Stimulated activated CD8-positive, alpha-beta memory T cell treated with anti-CD3 and anti-CD28 coated beads, Interleukin-2, amount 100 ng/mL, for 1 hour (primary cell): Measurements from ENCODE around the gene UBAC2.

Source experiments
- DNase-seq, 2 donors: peaks; one replicate each; pipeline ENCODE4 v3.0.0-alpha.2; 2020; ENCODE audit warnings: low read depth in 2 of 2

The UBAC2 gene

DNA sequence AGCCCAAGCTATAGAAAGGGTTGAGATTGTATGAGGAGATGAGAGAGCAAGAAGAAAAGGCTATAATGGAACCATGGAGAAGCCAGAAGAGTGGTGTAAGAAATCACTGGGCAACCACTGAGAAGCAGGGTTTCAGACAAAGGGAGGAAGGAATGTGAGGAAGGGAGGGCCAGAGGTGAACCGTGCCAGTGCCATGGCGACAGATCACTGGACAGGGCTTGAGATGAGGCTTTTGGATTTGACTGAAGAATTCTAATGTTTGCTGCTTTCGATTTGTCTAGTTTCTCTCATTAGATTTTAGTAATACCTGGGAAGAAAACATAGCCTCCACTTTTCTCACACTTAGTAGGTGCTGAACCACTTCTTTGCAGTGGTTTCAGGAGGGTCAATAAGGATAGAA, 112.8 kb downstream of the UBAC2 start:
- no peak for DNase-seq

DNA sequence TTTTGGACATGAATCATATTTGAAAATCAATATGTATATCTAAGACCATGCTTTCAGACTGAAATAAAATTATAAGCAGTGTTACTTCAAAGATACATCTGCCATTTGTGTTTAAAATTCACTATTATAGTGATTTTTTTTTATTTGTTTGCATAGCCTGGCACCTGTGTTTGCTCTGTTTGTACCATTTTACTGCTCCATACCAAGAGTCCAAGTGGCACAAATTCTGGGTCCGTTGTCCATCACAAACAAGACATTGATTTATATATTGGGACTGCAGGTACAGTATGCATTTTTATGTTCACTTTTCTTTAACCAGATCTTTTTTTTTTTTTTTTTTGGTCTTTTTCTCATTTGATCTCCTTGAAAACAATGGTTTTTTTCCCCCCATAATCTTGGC, 113.3 kb downstream of the UBAC2 start:
- no peak for DNase-seq

DNA sequence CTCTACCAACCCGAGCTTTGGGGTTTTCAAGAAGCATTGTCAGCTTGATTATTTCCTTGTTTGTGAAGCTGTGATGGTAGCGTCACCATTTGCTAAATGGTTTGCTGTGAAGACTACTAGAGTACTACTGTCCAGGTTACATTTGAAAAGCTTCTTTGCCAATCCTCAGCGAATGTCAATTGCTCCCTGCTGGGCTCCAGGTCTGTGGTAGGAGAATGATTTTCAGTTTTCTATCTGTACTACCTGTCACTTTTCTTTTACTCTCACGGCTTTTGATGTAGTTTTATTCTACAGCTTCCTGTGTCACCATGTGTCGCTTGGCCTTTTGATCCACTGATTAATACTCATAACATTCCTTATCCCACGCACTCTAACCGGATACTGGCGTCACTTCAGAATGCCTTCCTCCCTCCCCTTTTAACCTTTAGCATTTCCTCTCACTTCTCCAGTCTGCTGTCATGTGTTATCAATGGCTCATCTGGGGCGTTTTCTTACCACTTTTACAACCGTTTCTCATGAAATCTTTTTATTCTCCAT, 114.1 kb downstream of the UBAC2 start:
- no peak for DNase-seq

DNA sequence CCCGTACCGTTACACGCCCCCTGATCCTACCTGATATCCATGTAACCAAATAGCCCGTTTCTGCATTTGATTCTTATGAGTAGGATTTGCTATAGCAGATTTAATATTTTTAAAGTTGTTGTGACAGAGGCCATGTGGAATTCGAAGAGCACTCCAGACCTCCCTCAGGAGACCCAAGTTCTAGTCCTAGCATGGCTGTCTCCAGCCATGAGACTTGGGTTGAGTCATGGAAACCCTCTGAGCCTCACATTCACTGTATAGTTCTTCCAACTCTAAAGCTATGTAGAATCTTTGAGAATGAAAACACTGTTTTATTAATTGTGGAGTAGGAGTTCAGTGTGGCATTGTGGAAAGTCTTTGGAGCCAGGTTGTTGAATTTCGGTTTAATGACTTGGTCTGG, 114.5 kb downstream of the UBAC2 start:
- DNase-seq, result no peak

DNA sequence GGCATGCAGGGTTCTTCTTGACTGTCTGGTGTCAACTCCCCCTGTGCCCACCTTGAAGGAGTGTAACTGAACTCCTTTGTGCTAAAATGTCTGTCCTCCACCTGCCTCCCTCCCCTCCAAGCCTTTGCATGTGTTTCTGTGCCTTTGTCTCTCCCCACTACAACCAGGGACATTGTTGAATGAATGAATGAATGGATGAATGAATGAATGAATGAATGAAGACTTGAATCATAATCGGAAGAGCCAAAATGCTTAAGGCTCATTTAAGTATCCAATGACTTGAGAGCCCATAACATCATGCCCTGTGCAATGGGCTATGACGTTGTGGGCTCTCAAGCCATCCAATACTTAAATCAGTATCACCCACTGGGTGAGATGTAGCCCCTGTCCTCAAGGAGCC, 115.6 kb downstream of the UBAC2 start:
- no peak for DNase-seq

DNA sequence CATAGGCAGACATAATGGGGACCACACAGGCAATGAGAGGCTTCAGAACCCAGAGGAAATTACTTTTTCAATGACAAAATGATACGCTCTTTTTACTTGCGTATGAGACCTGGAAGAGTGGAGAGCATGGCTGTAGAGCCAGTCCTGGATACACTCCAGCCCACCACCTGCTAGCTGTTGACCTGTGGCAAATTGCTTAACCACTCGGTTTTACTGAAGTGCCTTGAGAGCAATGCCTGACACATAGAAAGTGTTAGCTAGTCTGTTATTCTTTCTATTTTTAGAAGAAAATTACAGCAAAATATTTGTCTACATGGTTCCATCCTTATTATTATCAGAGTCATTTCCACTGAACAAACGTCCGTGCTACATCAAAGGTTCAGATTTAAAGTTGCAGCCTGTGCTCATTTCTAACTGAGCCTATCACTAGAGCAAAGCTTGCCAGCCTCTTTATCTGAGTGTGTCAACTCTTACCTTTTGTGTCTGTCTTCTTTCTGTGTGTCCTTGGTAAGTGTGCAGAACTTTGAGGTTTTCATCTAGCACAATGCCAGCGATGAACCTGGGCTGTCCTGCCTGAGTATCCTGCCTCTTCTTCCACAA, 116.1 kb downstream of the UBAC2 start:
- DNase-seq, result no peak

DNA sequence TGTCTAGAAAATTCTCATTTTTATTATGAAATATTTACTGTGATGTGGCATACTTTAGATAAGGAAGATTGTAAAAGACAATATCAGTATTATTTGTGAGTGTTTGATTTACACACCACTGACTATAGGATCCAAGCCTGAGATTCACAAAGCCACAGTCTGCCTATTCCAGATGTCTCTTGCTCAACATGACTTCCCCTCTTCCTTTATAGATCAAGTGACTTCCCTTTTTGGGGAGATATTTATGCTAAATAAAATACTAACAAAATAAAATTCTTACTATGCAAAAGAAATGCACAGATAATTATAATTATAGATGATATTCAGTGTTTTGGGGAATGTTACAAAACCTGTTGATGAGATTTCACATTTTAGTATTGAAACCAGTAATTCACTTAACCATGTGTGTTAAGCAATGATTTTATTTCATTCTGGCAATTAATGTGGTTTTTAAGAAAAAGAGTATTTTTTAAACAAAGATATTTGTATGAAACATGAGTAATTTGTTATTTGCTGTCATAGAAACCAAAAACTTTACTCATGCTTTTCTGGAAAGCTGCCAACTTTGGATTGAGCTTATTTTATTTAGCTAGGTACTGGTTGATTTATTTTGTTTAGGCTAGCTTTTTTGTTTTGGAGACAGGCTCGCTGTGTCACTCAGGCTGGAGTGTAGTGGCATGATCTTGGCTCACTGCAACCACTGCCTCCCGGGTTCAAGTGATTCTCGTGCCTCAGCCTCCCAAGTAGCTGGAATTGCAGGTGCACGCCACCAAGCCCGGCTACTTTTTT, 120.2 kb downstream of the UBAC2 start:
- no peak for DNase-seq

DNA sequence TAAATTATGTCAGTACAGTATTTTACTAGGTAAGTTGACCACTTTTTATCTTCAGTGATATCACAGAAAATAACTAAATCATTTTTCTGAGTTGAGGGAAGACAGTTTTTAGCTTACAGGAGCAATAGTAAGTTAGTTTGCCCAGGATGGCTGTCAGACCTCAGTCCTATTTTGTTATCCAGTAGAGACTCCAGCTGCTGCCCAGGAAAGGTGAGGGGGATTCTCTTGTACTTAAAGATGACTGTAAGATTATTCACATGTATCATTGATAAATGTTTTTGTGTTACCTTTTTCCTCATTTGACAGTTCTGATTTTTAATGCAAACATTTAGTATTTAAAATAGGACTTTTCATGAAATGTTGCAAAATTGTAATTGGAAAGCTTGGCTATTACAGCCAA, 121.1 kb downstream of the UBAC2 start:
- no peak for DNase-seq

DNA sequence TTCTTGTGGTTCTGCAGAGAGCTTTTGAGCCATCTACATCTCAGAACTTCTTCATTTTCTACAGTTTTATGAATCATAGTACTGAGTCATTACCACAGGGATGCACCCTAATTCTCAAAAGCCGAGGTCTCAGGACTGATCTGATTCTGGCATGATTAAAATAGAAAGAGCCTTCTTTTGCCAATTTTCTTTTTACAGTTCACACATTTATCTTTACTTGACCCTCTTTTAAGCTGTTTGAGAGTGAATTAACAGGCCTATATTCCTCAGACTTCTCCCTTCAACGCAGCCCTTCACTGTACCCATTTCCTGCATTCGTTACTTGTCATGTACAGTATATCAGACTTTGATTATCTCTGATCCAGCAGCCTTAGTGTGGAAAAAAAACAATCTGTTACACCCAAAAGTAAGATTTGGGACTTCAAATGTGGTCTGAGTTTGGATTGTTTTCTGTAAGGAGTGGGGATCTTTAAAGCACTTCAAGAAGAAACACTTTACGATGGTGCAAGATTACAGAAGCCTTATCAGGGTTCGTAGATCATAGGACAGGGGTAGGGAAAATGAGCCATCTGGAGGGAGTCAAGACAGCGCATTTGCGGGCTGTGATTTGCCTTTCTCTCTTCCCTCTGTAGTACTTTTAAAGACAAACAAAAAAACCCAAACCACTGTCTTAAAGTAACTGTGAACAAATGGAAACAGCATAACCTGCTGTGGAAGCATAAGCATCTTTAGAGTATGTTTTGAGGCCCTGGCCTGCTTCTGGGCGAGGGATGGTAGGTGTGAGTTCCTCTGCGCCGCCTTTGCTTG, 121.8 kb downstream of the UBAC2 start:
- DNase-seq, result no peak

DNA sequence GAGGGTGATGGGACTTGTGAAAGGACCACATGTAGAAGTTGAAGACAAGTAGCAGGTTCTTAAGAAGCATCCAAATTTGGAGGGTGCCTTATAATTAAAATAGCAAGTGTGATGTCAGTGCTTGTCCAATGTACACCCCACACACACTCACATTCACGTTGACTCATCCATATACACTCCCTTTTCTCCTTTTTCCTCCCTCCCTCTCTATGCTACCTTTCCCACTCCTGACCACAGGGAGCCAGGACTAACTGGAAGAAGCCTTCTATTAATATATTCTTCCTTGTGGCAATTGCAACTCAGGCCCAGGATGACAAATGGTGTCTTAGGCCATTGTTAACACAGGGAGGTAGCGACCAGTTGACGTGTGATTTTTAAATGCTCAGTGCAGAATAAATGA, 122.8 kb downstream of the UBAC2 start:
- no peak for DNase-seq

DNA sequence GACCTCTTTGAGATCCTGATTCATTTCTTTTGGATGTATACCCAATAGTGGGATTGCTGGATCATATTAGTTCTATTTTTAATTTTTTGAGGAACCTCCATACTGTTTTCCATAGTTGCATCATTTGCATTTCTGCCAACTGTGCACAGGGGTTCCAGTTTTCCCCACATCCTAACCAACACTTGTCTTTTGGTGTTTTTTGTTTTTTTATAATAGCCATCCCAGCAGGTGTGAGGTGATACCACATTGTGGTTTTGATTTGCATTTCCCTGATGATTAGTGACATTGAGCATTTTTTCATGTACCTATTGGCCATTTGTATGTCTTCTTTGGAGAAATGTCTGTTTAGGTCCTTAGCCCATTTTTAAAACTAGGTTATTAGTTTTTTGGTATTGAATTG, 125.4 kb downstream of the UBAC2 start:
- no peak for DNase-seq

DNA sequence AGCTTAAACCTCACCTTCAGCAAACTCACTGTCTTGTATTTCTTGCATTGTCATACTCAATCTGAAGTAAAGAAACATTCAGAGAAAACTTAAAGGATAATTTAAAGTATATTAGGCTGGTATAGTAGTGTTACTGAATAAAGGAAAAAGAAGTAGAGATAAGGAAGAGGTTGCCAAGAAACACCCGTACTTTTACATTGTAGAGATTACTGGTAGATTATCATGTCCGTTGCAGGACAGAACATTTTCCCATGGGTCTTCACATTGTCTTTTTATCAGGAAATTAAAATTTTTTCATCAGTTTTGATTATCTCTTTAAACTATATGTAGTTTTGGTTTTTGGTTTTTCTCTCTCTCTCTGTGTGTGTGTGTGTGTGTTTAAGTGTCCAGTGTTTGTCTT, 126.5 kb downstream of the UBAC2 start:
- DNase-seq, result no peak

DNA sequence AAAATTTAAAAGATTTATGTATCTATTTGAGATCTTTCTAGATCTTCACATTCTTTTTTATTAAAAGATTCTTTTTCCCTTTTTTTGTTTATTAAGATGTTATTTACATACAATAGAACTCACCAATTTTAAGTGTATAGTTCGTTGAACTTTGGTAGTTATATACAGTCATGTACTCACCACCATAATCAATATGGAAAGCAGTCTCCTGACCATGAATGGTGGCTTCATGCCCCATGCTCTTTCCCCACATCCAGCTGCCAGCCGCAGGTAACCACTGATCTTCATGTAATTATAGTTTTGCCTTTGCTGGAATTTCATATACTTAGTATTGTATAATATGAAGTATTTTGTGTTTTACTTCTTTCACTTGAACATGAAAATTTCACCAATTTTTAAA, 127.1 kb downstream of the UBAC2 start:
- no peak for DNase-seq

DNA sequence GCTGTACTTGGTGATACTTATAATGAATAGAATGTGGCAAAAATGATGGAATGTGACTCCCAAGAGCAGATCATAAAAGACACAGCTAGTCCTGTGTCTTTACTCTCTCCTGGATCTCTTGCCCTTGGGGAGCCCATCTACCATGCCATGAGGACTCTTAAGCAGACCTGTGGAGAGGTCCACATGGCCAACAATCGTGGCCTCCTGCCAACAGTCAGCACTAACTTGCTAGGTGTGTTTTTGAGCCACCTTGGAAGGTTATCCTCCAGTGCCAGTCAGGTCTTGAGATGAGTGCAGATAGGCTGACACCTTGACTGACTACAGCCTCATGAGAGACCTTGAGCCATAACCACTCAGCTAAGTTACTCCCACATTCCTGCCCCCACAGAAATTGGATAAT, 128.8 kb downstream of the UBAC2 start:
- no peak for DNase-seq

DNA sequence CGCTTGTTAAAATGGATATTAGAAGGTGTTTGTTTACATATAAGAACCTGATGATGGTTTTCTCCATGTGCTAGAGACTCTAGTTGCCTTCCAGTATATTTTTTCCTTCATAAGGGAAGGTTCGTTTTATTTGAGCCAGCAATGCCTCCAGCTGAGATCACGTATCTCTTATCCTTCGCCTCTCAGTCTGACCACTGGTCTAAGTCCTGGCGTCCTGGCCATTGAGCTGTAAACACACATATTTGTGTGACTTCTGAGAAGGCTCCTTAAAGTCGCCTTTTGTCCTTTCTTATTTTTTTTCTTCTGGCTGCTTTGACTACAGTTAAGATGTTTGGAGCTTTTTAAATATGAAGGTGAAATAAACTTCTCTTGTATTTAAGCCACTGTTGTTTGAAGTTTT, 130.3 kb downstream of the UBAC2 start:
- no peak for DNase-seq

DNA sequence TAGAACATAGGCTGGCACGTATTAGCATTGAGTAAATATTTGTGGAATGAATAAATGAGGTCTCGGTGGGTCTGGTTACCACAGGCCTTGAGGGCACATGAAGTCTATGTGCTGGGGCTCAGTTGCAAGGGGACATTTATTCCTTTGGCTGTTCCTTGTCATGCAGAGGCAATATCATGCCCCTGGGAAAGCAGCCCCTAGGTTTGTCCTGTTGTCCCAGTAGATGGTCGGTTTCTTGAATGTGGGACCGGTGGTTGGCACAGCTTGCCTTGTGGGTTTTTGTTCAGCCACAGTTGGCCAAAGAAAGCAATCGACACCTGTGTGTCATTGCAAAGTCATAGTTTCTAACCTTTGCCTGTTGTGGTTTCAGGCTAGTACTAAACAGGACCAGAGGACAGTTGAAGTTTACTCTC, 131.2 kb downstream of the UBAC2 start:
- DNase-seq, result no peak

DNA sequence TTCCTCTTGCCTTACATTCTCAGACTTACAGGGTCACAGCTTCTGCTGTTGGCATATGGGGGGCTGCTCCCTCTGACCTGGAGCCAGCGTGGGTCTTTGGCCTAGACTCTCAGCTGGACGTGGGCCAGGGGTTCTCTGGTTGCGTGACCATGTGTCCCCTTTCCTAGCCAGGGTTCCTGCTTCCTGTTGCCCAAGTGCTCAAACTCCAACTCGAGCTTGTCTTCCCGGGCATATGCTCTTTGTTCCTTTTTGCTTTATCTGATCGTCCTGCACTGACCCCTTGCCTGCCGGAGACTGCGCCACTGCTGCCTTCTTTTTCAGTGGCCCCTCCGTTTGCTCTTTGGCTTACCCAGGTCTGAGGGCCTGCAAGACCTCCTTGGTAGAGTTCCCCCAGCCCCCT, 131.8 kb downstream of the UBAC2 start:
- DNase-seq, result no peak

DNA sequence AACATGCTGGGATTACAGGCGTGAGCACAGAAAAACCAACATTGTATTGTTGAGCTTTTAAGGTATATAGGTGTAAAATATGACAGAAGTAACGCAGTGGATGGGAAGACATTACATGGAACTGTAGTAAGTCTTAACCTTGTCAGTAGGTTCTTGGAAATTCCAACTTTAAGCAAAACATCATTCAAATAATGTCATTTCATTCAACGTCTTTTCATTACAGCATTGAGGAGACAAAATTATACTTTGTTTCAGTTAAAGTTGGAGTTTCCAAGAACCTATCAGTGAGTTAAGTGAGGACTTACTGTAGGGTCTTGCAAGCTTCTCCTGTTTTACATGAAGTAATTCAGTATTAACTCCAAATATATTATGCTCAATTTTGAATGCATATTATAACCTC, 133.6 kb downstream of the UBAC2 start:
- DNase-seq, result no peak

DNA sequence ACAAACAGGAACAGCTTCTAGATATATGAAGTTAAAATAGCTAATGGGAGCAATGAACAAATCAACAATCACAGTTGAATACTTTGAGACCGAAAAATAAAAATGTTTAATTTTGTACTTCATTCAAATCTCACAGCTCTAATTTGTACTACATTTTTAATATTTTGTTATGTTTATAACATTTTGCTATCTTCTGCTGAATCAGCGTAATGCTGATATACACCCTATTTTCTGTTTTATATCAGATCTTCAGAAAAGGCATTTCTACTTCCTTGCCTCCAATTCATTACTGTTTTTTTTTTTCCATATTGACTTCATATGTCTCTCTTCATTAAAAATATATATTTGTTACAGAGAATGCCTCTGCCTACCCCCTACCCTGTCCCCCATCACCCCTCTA, 134.4 kb downstream of the UBAC2 start:
- DNase-seq, result no peak

DNA sequence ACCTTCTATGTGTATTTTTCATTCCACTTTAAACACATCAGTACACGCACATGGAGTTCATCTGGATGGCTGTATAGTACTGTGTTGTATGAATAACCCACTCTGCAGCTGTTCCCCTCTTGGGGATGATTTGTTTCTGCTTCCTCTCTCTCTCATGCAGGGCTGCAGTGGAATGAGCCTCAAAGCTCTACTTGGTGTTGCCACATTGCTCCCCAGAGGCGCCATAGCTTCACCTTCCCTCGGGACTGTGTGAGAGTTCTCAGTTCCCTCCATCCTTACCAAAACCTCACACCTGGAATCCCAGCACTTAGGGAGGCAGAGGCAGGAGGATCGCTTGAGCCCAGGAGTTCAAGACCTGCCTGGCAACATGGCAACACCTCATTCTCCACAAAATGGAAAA, 134.9 kb downstream of the UBAC2 start:
- DNase-seq, result no peak

DNA sequence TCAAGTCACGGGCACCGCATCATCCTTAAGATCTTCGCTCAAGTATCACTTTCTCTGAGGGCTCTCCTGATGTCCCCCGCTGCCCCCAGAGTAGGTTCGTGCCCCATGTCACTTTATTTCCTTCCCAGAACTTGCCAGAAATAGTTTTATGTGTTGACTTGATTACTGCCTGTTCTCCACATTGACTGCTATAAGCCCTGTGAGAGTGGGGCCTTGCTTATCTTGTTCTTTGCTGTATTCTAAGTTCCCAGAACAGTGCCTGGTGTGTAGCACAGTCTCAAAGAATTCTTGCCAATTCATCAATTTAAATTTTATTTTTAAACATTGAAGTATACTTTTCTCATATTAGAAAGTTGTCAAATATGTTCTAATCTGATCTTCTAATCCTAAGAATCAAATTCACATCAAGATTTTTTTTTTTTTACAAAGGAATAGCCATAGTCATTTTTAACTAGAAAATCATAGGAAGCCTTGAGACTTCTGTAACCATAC, 138.6 kb downstream of the UBAC2 start:
- DNase-seq, result no peak

DNA sequence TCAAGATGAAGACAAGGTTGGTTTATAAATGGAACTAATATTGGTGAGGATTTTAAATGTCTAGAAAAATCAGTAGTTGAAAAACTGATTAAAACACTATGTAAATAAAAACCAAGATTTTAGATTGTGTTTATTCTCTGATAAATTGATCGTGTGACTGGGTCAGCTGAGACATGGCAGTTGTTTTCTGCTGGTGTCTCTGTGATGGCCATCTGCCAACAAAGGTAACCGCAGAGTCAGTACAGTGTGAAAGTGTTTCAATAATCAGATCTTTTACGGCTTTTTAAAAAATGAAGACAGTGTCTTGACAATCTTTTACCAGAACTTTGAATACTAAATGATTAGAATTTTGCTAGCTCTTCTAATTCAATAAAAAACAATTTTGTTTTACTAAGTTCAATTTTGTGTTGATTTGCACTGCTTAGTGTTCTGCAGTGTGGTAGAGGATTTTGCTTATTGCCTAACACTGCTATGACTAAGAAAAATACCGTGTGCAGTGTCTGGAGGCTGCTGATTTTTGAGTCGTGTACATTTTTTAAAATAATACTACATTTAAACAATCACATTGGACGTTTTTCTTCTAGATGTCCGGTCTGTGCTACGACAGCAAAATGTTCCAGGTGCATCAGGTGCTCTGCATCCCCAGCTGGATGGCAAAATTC, 139.2 kb downstream of the UBAC2 start:
- no peak for DNase-seq
